SU-DHL-6 (cell line): Measurements from ENCODE around the gene UBL5.

ENCODE experiments used
- EZH2phosphoT487 ChIP-seq: fragments of 200-600 bp; sonication (generic), shearing (Covaris generic); conservative IDR thresholded peaks from 2 replicates; pipeline ENCODE4 v1.6.1; 2018; ENCODE audit warnings: mild to moderate bottlenecking, antibody characterized with exemption, low read length, moderate library complexity, mixed read lengths
- TF ChIP-seq, protein P1 (sequence below): fragments of 200-600 bp; sonication (generic); IDR thresholded peaks from one replicate; pipeline ENCODE4 v1.5.1; 2017; ENCODE audit warnings: antibody characterized with exemption, mild to moderate bottlenecking, low read length, moderate library complexity; ENCODE audit not compliant: insufficient read depth, poor library complexity, severe bottlenecking

DNA sequence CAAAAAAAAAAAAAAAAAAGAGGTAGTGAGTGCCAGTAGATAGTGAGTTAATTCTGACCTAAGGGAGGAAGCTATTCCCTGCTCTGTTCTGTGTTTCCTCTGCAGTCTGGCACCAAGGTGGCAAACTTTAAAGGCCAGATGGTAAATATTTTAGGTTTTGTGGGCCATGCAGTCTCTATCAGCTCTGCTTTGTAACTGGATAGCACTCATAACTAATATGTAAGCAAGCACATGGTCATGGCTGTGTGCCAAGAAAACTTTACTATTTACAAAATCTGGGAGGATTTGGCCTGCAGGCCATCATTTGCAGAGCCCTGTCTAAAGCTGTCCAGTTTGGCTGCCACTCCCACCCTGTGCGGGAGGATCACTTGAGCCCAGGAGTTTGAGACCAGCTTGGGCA, 11.7 kb downstream of the UBL5 start:
- TF ChIP-seq, protein P1, sequence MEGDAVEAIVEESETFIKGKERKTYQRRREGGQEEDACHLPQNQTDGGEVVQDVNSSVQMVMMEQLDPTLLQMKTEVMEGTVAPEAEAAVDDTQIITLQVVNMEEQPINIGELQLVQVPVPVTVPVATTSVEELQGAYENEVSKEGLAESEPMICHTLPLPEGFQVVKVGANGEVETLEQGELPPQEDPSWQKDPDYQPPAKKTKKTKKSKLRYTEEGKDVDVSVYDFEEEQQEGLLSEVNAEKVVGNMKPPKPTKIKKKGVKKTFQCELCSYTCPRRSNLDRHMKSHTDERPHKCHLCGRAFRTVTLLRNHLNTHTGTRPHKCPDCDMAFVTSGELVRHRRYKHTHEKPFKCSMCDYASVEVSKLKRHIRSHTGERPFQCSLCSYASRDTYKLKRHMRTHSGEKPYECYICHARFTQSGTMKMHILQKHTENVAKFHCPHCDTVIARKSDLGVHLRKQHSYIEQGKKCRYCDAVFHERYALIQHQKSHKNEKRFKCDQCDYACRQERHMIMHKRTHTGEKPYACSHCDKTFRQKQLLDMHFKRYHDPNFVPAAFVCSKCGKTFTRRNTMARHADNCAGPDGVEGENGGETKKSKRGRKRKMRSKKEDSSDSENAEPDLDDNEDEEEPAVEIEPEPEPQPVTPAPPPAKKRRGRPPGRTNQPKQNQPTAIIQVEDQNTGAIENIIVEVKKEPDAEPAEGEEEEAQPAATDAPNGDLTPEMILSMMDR = no peak
- no peak for TF ChIP-seq EZH2phosphoT487
